ENCODE measurements around the gene MOV10L1. TPM values are rescaled to one million over a fixed set of nuclear protein-coding genes. Genes with fewer than 3 reads are reported as not detected.

The MOV10L1 gene
- polyA plus RNA-seq, 3 donors, result 0.18 to 0.35 TPM; not detected in 1

DNA sequence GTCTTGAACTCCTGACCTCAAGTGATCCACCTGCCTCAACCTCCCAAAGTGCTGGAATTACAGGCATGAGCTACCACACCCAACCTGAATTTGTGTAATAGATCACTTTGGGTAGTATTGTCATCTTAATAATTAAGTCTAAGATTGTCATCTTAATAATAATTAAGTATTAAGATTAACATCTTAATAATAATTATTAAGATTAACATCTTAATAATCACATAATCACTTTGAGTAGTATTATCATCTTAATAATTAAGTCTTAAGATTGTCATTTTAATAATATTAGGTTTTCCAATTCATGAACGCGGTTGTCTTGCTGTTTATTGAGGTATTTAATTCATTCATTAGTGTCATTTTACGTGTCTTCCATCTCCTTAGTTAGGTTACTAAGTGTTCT lies 8.2 kb downstream of the MOV10L1 start:
- H3K4me2 ChIP-seq (replicated peaks; ENCODE audit: extremely low read depth, low read length, poor library complexity, severe bottlenecking), result no peak overlapping the region
- TF ChIP-seq, protein P1, sequence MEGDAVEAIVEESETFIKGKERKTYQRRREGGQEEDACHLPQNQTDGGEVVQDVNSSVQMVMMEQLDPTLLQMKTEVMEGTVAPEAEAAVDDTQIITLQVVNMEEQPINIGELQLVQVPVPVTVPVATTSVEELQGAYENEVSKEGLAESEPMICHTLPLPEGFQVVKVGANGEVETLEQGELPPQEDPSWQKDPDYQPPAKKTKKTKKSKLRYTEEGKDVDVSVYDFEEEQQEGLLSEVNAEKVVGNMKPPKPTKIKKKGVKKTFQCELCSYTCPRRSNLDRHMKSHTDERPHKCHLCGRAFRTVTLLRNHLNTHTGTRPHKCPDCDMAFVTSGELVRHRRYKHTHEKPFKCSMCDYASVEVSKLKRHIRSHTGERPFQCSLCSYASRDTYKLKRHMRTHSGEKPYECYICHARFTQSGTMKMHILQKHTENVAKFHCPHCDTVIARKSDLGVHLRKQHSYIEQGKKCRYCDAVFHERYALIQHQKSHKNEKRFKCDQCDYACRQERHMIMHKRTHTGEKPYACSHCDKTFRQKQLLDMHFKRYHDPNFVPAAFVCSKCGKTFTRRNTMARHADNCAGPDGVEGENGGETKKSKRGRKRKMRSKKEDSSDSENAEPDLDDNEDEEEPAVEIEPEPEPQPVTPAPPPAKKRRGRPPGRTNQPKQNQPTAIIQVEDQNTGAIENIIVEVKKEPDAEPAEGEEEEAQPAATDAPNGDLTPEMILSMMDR (IDR thresholded peaks at IDR 0.05), result no peak
- no peaks in the 10 kb centered on the region for H3K36me3 ChIP-seq (replicated peaks in 1 of 2; ENCODE audit: control insufficient read depth in 1 of 2, insufficient read depth in 2 of 2, low read length in 2 of 2)
- H2AFZ ChIP-seq (ENCODE audit: insufficient read depth, low read depth, low read length, poor library complexity, severe bottlenecking), result no peak overlapping the region
- H3K4me3 ChIP-seq (replicated peaks in 1 of 3; ENCODE audit: low read depth in 2 of 3, low read length in 3 of 3), result no peak overlapping the region
- no peak for DNase-seq
- Mint-ChIP-seq H3K27me3 (ENCODE audit: low read depth in 3 of 3) (peaks cover 2 to 5% (median 3%) of the 10 kb centered on the region in 3 donors), H3K36me3 (no peaks in the 10 kb centered on the region), H3K9me3 (peaks cover 0 to under 1% (median 0%) of the 10 kb centered on the region in 7 donors), H3K27ac (no peak overlapping the region), H3K4me1 (peaks cover 6% of the 10 kb centered on the region), H3K4me3 (no peak overlapping the region)
- no CpG with 5 or more reads among the region's 3 CpGs for WGBS (ENCODE audit: insufficient coverage)
- H3K27me3 ChIP-seq (ENCODE audit: control insufficient read depth in 2 of 2, insufficient read depth in 2 of 2, low read length in 2 of 2), result no peaks in the 10 kb centered on the region
- H3K9me3 ChIP-seq (replicated peaks in 1 of 2; ENCODE audit: control insufficient read depth in 1 of 2, insufficient read depth in 1 of 2, low read length in 2 of 2), result no peaks in the 10 kb centered on the region
- H3K9ac ChIP-seq (ENCODE audit: insufficient read depth, low read length, poor library complexity, severe bottlenecking), result no peak overlapping the region
- H3K79me2 ChIP-seq (ENCODE audit: insufficient read depth, low read length), result no peaks in the 10 kb centered on the region
- H3K27ac ChIP-seq (ENCODE audit: low read depth in 1 of 2, low read length in 2 of 2), result no peak overlapping the region
- H4K20me1 ChIP-seq (ENCODE audit: insufficient read depth, low read length), result no peaks in the 10 kb centered on the region
- intact Hi-C loops (cut with micrococcal nuclease), result no loop called here
- H3K4me1 ChIP-seq (ENCODE audit: control insufficient read depth in 1 of 2, insufficient read depth in 2 of 2, low read length in 2 of 2), result no peaks in the 10 kb centered on the region

DNA sequence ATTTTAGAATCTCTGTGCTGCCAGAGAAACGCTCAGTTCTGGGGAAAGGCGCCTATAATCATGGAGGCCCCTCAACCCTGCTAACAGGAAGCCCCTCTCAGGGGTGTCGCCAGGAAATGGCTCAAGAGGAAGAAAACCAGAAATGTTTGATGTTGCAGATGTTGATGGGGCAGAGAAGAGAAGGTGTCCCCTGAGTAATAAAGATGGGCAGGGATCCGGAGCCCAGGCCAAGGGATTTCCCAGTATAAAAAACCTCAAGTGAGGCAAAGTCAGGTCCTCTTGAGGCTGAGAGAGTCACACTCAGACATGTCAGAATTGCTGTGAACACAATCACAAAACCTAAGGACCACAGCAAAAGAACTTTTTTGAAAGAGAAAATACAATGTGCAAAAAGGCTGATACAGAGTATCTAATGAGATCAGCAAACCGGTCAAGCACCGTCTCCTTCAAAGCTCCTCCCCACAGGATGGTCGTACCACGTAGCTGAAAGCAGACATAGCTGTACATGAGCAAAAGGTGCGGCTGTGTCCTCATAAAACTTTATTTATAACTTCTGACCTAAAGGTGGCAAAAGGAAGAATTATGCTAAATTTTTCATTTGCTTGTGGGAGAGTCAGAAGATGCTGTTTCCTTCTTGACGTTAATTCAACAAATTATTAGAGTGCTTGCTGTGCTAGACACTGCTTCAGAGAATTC lies 12.2 kb downstream of the MOV10L1 start:
- Mint-ChIP-seq H3K9me3 (no peaks in the 10 kb centered on the region), H3K4me3 (no peak overlapping the region), H3K27me3 (ENCODE audit: low read depth in 3 of 3) (peaks cover 2 to 5% (median 3%) of the 10 kb centered on the region in 3 donors), H3K36me3 (no peaks in the 10 kb centered on the region), H3K27ac (no peak overlapping the region), H3K4me1 (peaks cover 17% of the 10 kb centered on the region)
- no peaks in the 10 kb centered on the region for H4K20me1 ChIP-seq (ENCODE audit: insufficient read depth, low read length)
- H3K27ac ChIP-seq (ENCODE audit: low read depth in 1 of 2, low read length in 2 of 2), result no peak overlapping the region
- no peaks in the 10 kb centered on the region for H3K36me3 ChIP-seq (replicated peaks in 1 of 2; ENCODE audit: control insufficient read depth in 1 of 2, insufficient read depth in 2 of 2, low read length in 2 of 2)
- H3K4me3 ChIP-seq (replicated peaks in 1 of 3; ENCODE audit: low read depth in 2 of 3, low read length in 3 of 3), result no peak overlapping the region
- no peak for DNase-seq
- H2AFZ ChIP-seq (ENCODE audit: insufficient read depth, low read depth, low read length, poor library complexity, severe bottlenecking), result no peak overlapping the region
- no peaks in the 10 kb centered on the region for H3K79me2 ChIP-seq (ENCODE audit: insufficient read depth, low read length)
- no peak overlapping the region for H3K9ac ChIP-seq (ENCODE audit: insufficient read depth, low read length, poor library complexity, severe bottlenecking)
- H3K27me3 ChIP-seq (ENCODE audit: control insufficient read depth in 2 of 2, insufficient read depth in 2 of 2, low read length in 2 of 2), result no peaks in the 10 kb centered on the region
- H3K9me3 ChIP-seq (replicated peaks in 1 of 2; ENCODE audit: control insufficient read depth in 1 of 2, insufficient read depth in 1 of 2, low read length in 2 of 2), result no peaks in the 10 kb centered on the region
- WGBS (ENCODE audit: insufficient coverage), result 59% methylated on average over 4 of the region's 10 CpGs
- H3K4me2 ChIP-seq (replicated peaks; ENCODE audit: extremely low read depth, low read length, poor library complexity, severe bottlenecking), result no peak overlapping the region
- TF ChIP-seq, protein P1 (IDR thresholded peaks at IDR 0.05), result no peak
- H3K4me1 ChIP-seq (ENCODE audit: control insufficient read depth in 1 of 2, insufficient read depth in 2 of 2, low read length in 2 of 2), result peaks cover 6 to 7% of the 10 kb centered on the region in 2 donors
- intact Hi-C loops (cut with micrococcal nuclease), result no loop called here

All from CD14-positive monocyte (primary cell).